Epithelial cell of prostate (primary cell): ENCODE data around the gene WDR37.

Experiments
- DNase-seq: peaks from one replicate; pipeline ENCODE4 v3.0.0-alpha.2; 2011; ENCODE audit warnings: low read depth, low spot score
- H3K27ac ChIP-seq: fragments of 450-650 bp; 2 replicates; pipeline ENCODE4 v1.5.1; 2017; ENCODE audit warnings: mild to moderate bottlenecking

The WDR37 gene

DNA sequence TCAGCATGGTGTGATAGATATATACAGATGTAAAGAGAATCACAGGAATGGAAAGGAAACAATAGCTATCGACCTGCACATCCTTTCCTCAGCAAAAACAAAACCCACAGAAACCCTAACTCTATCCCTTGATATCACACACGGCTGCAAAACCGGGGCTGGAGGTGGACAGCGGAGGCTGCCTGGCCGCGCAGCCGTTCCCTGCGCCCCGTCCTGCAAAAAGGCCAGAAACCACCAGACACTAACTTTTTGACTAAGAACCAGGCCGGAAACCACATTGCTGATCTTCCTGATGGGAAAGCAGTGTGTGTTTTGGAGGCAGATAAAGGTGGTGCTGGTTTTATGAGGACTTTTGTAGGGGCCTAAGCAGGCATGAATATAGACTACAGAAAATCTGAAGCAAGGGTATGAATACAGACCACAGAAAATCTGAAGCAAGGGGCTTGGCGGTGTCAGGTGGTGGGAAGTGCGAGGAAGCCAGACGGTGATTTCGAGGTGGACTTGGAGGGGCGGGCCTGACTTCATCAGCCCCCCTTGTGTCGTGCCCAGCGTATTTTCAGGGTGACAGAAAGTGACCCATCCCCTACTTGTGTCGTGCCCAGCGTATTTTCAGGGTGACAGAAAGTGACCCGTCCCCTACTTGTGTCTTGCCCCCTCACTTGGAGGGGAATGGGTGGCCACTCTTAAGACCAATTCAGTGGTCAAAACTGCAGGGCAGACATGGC is 123.3 kb downstream of the WDR37 start:
- DNase-seq, result no peak
- H3K27ac ChIP-seq, result no peak overlapping the region

GRCh38 chr10:1180071-1180730 is 124.0 kb downstream of the WDR37 start:
- no peak overlapping the region for H3K27ac ChIP-seq
- no peak for DNase-seq

DNA sequence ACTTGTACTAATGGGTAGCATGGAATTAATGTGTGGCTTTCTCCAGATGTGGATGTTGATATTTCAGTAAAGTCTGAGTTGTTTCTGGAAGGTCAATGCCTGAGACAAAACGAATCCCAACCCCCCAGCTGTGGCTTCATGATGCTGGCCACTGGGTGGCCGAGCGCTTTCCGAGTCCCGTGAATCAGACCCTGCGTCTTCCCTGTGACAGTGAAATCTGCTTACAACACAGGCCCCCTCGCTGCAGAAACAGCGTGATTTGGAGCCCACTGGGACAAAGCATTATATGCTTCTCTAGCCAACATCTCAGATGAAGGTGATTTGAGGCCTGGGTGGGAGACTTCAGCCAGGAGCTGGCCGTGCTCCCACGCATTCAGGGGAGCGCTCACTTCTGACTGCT is 124.7 kb downstream of the WDR37 start:
- no peak overlapping the region for H3K27ac ChIP-seq
- no peak for DNase-seq
